ENCODE measurements around the gene RHD.

GRCh38 chr1:25342846-25343245 lies 70.5 kb downstream of the RHD start:
- TF ChIP-seq JUND (IDR thresholded peaks at IDR 0.05; ENCODE audit: low read depth, low read length) (no peak), STAT3 (IDR thresholded peaks at IDR 0.05; ENCODE audit: low read depth, low read length) (no peak), NFIC (IDR thresholded peaks at IDR 0.05; ENCODE audit: low read depth, low read length) (no peak), SIN3A (IDR thresholded peaks at IDR 0.05; ENCODE audit: low read depth, low read length) (no peak), CTCF (IDR thresholded peaks at IDR 0.05 in 2 of 3, conservative IDR thresholded peaks at IDR 0.05 in 1 of 3; ENCODE audit: control insufficient read depth in 2 of 3, extremely low read depth in 1 of 3, insufficient read depth in 1 of 3, low read depth in 3 of 3, low read length in 3 of 3) (no peak), MEF2A (IDR thresholded peaks at IDR 0.05; ENCODE audit: insufficient read depth, low read depth, low read length) (no peak), EP300 (IDR thresholded peaks at IDR 0.05; ENCODE audit: borderline replicate concordance in 1 of 2, control insufficient read depth in 1 of 2, low read depth in 2 of 2, low read length in 2 of 2) (no peak), SRF (IDR thresholded peaks at IDR 0.05; ENCODE audit: low read depth in 2 of 2, low read length in 2 of 2) (no peak), ESRRA (IDR thresholded peaks at IDR 0.05; ENCODE audit: low read length) (no peak), DPF2 (IDR thresholded peaks at IDR 0.05) (no peak), POLR2AphosphoS5 (IDR thresholded peaks at IDR 0.05; ENCODE audit: low read length) (no peak), POLR2AphosphoS2 (IDR thresholded peaks at IDR 0.05; ENCODE audit: low read depth, low read length) (no peak), NFYB (IDR thresholded peaks at IDR 0.05; ENCODE audit: insufficient read depth, low read depth, low read length) (no peak)
